MG63 (cell line): ENCODE measurements around the gene MIA2. TPM values are rescaled to one million over a fixed set of nuclear protein-coding genes. Genes with fewer than 3 reads are reported as not detected.

ENCODE experiments used
- DNase-seq: peaks from one replicate; pipeline ENCODE4 v3.0.0-alpha.2; 2020
- H3K27me3 ChIP-seq: fragments of 250-450 bp; sonication (Bioruptor Pico); 2 replicates; pipeline ENCODE4 v1.5.1; 2020; ENCODE audit warnings: mild to moderate bottlenecking, moderate library complexity
- H3K36me3 ChIP-seq: fragments of 250-450 bp; sonication (Bioruptor Pico); 2 replicates; pipeline ENCODE4 v1.5.1; 2020; ENCODE audit warnings: mild to moderate bottlenecking, moderate library complexity
- H3K4me3 ChIP-seq: fragments of 250-450 bp; sonication (Bioruptor Pico); 2 replicates; pipeline ENCODE4 v1.5.1; 2020; ENCODE audit warnings: mild to moderate bottlenecking, moderate library complexity
- H3K9me3 ChIP-seq: fragments of 250-450 bp; sonication (Bioruptor Pico); 2 replicates; pipeline ENCODE4 v1.5.1; 2020; ENCODE audit warnings: mild to moderate bottlenecking, moderate library complexity
- total RNA-seq: library from RNA; depleted of rRNA; stranded (reverse); fragments of >200 nt; shearing (Covaris generic); gene quantifications from 2 replicates; pipeline ENCODE4 v1.2.3, GENCODE V29; 2014; ENCODE audit warnings: low replicate concordance

MIA2 gene
- total RNA-seq, 1 experiment from 2014 or later, result 6.3 TPM

DNA sequence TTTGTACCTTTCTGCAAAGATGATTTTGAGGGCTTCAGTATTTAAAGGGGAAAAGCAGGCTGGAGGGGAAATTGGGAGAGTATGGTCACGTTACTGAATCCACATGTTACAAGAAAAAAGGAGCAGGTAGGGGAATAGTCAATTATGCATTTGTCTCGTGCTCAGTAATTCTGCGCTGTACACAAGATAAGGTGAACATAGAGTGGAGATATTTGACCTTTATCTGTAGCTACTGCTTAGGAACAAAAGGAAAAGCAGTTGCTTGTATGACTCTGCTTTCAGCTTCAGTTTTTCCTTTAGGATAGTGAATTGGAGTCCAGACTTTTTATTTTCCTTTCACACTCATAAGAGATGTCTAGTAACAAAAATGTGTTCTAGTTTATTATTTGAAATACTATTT is 148.7 kb downstream of the MIA2 start:
- H3K9me3 ChIP-seq, result no peaks in the 10 kb centered on the region
- DNase-seq, result no peak
- no peaks in the 10 kb centered on the region for H3K27me3 ChIP-seq
- H3K36me3 ChIP-seq, result no peaks in the 10 kb centered on the region
- no peak overlapping the region for H3K4me3 ChIP-seq

DNA sequence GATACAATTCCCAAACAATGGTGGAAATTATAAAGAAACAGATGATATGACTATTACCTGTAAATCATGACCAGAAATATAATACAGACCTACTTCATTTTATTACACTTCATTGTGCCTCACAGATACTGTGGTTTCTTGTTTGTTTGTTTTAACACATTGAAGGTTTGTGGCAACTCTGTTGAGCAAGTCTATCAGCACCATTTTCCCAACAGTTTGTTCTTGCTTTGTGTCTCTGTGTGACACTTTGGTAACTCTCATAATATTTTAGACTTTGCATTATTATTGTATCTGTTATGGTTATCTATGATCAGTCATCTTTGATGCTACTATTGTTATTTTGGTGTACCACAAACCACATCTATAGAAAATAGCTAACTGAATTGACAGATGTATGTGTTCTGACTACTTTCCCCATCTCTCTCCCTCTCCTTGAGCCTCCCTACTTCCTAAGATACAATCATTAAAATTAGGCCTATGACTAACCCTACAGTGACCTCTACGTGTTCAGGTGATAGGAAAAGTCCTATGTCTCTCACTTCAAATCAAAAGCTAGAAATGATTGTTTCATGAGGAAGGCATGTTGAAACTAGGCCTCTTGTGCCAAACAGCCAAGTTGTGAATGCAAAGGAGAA is 149.4 kb downstream of the MIA2 start:
- DNase-seq, result no peak
- Histone ChIP-seq H3K36me3 (no peaks in the 10 kb centered on the region), H3K27me3 (no peaks in the 10 kb centered on the region), H3K4me3 (no peak overlapping the region), H3K9me3 (no peaks in the 10 kb centered on the region)

DNA sequence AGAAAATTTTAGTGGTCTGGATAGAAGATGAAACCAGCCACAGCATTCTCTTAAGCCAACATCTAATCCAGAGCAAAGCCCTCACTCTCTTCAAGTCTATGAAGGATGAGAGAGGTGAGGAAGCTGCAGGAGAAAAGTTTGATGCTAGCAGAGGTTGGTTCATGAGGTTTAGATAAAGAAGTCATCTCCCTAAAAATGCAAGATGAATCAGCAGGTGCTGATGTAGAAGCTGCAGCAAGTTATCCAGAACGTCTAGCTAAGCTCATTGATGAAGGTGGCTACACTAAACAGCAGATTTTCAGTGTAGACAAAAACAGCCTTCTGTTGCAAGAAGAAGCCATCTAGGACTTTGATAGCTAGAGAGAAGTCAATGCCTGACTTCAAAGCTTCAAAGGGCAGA is 150.0 kb downstream of the MIA2 start:
- Histone ChIP-seq H3K4me3 (no peak overlapping the region), H3K9me3 (no peaks in the 10 kb centered on the region), H3K27me3 (no peaks in the 10 kb centered on the region), H3K36me3 (no peaks in the 10 kb centered on the region)
- DNase-seq, result no peak

DNA sequence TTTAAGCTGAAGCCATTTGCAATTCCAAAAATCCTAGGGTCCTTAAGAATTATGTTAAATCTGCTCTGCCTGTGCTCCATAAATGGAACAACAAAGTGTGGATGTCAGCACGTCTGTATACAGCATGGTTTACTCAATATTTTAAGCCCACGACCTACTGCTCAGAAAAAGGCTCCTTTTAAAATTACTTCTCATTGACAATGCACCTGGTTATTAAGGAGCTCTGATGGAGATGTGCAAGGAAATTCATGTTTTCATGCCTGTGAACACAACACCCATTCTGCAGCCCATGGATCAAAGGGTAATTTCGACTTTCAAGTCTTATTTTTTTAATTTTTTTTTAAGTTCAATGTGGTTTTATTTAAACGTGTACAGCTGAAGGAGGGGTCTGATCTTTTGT is 150.5 kb downstream of the MIA2 start:
- Histone ChIP-seq H3K4me3 (no peak overlapping the region), H3K27me3 (no peaks in the 10 kb centered on the region), H3K36me3 (no peaks in the 10 kb centered on the region), H3K9me3 (no peaks in the 10 kb centered on the region)
- no peak for DNase-seq

DNA sequence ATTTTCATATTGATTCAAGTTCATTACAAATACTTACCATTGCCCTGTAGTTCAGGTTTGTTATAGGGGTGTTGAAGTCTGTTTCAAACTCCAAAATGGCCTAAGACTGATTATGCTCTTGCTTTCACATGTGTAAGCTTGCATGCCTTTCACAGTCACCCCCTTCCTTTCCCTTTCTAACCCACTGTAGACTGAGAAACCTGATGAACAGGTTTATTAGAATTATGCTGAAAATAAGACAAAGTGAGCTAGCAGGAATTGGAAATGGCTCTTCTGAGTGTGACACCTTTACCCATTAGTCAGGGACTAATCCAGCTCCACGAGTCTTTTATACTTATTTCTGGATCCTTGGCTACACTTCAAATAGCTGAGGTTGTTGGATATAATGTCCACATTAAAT is 159.6 kb downstream of the MIA2 start:
- Histone ChIP-seq H3K36me3 (no peaks in the 10 kb centered on the region; the same call in 1 of the 2 replicates), H3K9me3 (no peaks in the 10 kb centered on the region), H3K27me3 (no peaks in the 10 kb centered on the region), H3K4me3 (no peak overlapping the region)
- DNase-seq, result no peak

DNA sequence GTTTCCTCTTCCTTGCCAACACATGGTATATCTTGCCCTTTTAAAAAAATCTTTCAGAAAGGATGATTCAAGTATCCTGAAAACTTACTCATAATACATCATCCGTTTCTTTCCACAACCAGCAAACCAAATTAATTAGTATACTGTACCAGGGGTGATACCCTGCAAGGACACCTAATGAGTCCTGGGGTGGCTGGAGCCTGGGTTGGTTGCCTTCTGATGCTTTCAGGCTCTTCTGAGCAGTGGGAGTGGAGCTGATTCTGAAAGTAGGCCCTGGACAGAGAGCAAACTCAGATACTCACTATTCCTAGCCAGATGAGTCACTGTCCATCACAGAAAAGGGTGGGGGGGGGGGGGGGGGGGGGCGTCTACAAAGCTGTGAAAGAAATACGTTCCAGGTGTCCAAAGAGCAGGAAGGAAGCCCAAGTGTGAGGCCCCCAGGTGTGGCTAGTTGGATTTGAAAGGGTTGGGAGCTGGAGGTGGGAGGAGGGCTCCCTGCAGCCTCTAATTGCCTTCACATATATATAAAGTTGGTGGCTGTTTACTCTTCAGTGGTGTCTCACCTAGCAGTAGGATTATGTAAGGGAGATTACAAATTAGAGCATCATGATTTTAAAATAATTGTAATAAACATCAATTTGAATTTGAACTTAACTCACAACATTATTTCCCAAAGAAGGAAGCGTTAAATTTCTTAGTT is 162.0 kb downstream of the MIA2 start:
- Histone ChIP-seq H3K9me3 (no peaks in the 10 kb centered on the region), H3K27me3 (no peaks in the 10 kb centered on the region), H3K36me3 (no peaks in the 10 kb centered on the region; the same call in 1 of the 2 replicates), H3K4me3 (no peak overlapping the region)
- DNase-seq, result no peak

DNA sequence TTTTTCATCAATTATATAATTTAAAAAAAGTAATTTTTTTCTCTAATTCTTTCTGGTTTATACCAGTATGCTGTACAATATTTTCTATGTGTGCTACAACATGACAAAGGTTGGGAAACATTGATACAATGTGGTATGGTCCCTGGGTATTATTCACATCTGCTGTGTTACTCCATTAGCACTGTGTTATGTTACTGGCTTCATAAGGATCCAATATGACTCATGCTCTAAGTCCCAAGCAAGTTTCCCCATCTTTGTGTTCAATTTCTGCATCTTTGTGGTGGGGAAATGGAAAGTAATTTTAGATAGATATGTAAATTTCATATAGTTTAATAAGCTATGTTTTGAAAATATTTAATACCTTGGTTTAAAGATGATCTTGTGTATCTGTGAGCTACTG is 162.7 kb downstream of the MIA2 start:
- H3K27me3 ChIP-seq, result no peaks in the 10 kb centered on the region
- H3K4me3 ChIP-seq, result no peak overlapping the region
- H3K36me3 ChIP-seq, result no peaks in the 10 kb centered on the region; the same call in 1 of the 2 replicates
- no peaks in the 10 kb centered on the region for H3K9me3 ChIP-seq
- DNase-seq, result no peak

DNA sequence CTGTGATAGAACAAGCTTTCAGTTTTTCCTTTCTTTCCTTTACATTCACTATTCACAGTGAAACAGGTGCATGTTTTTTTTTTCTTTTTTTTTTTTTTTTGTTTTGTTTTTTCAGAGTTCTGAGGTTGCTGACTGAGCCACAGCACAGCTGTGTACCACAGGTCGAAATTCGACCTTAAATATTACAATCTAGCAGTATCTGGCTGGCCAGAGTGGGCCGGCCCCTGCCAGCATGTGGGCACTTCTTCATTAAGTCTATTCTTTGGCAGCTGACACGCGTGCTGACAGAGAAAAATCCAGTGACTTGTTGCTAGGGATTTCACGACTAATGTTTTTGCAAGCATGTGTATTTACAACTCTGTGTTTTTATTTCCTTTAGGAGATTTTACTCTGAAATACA is 164.7 kb downstream of the MIA2 start:
- Histone ChIP-seq H3K27me3 (no peaks in the 10 kb centered on the region), H3K4me3 (no peak overlapping the region), H3K36me3 (no peaks in the 10 kb centered on the region; the same call in 1 of the 2 replicates), H3K9me3 (no peaks in the 10 kb centered on the region)
- DNase-seq, result no peak

DNA sequence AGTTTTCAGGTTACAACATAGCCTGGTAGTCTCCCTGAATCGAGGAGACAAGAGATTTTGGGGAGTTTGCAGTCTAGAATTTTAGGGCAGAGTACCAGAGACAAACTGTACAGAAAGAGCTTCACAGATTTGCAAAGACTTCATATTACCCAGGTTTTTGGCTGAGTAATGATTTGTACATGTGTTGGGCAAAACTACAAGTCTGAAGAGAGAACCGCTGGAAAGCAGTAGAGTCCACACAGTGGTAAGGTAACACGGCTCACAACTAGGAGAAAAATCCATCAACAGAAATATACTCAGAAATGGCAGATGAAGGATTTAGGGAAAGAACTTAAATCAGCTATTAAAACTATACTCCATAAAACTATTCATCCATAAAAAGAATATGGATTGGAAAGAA is 172.8 kb downstream of the MIA2 start:
- Histone ChIP-seq H3K4me3 (no peak overlapping the region), H3K36me3 (no peaks in the 10 kb centered on the region), H3K27me3 (no peaks in the 10 kb centered on the region), H3K9me3 (no peaks in the 10 kb centered on the region)
- DNase-seq, result no peak

DNA sequence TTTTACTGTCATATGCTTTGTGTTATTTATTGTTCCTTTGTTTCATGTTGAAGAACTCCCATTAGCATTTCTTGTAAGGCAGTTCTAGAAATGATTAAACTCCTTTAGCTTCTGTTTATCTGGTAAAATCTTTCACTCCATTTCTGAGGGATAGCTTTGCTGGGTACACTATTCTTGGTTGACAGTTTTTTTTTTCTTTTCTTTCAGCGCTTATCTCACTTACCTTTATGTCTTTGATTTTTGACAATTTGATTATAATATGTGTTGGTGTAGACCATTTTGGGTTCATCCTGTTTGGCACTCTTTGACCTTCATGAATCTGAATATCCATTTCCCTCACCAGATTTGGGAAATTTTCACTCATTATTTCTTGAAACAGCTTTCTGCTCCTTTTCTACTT is 182.4 kb downstream of the MIA2 start:
- Histone ChIP-seq H3K9me3 (peaks cover 4% of the 10 kb centered on the region; the same call in 1 of the 2 replicates), H3K4me3 (no peak overlapping the region), H3K27me3 (no peaks in the 10 kb centered on the region), H3K36me3 (0 out of 2 replicates have a peak, but pooled peaks cover 2% of the 10 kb centered on the region)
- no peak for DNase-seq

DNA sequence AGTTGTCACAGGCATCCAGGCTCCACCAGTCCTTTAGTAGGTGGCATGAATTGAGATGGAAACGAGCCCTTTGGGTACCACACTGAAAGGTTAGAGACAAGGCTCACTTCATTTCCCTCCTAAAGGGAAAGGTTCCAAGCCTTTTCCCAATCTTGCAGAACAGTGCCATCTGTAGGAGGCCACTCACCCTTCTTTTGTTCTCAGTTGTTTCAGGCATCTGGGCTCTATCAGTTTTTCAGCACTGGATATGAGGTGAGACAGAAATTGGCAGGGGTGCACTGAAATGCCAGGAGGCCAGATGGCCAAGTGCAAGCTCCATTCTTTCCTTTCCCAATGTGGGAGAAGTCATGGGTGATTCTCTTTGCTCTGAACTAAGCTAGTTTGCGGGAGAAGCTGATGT is 183.3 kb downstream of the MIA2 start:
- Histone ChIP-seq H3K27me3 (no peaks in the 10 kb centered on the region), H3K4me3 (no peak overlapping the region), H3K36me3 (0 out of 2 replicates have a peak, but pooled peaks cover under 1% of the 10 kb centered on the region), H3K9me3 (peaks cover 4% of the 10 kb centered on the region; the same call in 1 of the 2 replicates)
- no peak for DNase-seq

DNA sequence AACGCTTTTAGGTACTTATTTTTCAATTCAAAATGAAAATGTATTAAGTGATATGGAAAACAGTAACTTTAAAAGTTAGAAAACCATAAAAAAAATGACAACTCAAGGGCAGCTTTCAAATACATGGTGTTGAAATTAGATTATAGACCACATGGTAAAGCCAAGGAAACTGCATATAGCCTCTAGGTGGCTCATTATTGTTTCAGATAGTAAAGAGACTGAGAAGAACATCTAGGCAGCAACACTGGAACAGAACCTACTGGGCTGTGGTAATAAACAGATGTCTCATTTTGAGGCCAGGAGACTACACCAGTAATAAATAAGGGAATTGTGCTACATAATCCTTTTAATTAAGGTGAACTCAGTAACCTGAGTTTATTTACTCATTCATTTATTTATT is 185.6 kb downstream of the MIA2 start:
- no peak for DNase-seq
- H3K36me3 ChIP-seq, result no peaks in the 10 kb centered on the region
- no peak overlapping the region for H3K4me3 ChIP-seq
- no peaks in the 10 kb centered on the region for H3K27me3 ChIP-seq
- H3K9me3 ChIP-seq, result peaks cover 2% of the 10 kb centered on the region; the same call in 1 of the 2 replicates

DNA sequence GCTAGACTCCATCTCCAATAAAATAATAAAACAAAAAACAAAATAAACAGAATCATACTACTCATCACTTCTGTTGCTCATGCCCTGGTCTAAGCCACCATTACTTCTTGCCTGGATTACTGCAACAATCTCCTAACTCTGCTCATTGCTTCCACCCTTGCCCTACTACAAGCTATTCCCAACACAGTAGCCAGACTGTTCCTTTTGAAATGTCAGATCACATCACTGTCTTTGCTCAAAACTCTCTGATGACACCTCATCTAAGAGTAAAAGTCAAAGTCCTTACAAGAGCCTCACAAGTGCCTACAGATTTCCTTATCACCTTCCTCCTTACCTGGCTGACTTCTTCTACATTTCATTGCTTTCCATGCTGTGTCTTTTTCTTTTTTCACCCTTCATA is 188.5 kb downstream of the MIA2 start:
- no peak overlapping the region for H3K4me3 ChIP-seq
- no peaks in the 10 kb centered on the region for H3K36me3 ChIP-seq
- H3K27me3 ChIP-seq, result no peaks in the 10 kb centered on the region
- H3K9me3 ChIP-seq, result no peaks in the 10 kb centered on the region
- DNase-seq, result no peak

DNA sequence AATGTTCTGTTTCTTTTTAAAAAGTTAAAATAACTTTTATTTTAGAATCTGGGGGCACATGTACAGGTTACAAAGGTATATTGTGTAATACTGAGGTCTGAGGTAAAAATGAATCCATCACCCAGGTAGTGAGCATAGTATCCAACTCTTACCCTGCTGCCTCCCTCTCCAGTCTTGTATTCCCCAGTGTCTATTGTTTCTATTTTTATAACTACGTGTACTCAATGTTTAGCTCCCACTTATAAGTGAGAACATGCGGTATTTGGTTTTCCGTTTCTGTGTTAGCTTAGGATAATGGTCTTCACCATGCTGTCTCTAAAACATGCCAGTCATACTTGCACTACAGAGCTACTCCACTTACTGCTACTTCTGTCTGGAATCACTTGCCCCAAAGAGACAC is 190.1 kb downstream of the MIA2 start:
- no peaks in the 10 kb centered on the region for H3K27me3 ChIP-seq
- no peak for DNase-seq
- H3K36me3 ChIP-seq, result no peaks in the 10 kb centered on the region
- no peaks in the 10 kb centered on the region for H3K9me3 ChIP-seq
- no peak overlapping the region for H3K4me3 ChIP-seq

DNA sequence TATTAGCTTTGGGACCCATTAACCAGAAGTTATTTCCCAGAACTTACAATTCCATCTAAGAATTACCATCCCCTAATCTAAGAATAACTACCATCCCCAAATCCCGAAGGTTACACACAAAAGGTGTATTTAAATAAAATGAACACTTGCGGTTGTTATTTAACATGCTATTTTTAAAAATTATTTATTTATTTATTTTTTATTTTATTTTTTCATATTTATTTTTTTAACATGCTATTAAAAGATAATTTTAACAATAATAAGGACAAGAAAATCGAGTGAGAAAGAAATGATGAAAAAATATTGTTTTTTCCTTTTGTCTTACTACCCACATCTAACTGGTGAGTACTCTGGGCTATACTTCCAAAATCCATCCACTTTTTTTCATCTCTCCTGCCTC is 192.2 kb downstream of the MIA2 start:
- Histone ChIP-seq H3K4me3 (no peak overlapping the region), H3K27me3 (no peaks in the 10 kb centered on the region), H3K9me3 (no peaks in the 10 kb centered on the region), H3K36me3 (no peaks in the 10 kb centered on the region)
- no peak for DNase-seq

DNA sequence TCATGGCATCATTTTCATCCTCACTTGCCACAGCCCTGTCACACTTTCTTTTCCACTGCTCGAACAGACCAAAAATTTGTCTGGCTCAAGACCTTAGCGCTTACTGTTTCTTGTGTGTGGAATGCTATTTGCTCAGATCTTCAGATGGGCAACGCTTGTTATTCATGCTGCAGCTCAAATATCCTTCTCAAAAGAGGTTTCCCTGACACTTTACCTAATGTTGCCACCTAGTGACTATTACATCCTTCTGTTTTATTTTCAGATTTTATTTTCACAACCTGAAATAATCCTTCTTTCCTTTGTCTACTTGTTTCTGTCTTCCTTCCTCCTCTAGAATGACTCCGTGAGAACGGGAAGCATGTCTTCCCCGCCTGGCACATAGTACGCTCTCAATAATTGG is 192.9 kb downstream of the MIA2 start:
- DNase-seq, result no peak
- Histone ChIP-seq H3K27me3 (no peaks in the 10 kb centered on the region), H3K36me3 (no peaks in the 10 kb centered on the region), H3K4me3 (no peak overlapping the region), H3K9me3 (no peaks in the 10 kb centered on the region)

DNA sequence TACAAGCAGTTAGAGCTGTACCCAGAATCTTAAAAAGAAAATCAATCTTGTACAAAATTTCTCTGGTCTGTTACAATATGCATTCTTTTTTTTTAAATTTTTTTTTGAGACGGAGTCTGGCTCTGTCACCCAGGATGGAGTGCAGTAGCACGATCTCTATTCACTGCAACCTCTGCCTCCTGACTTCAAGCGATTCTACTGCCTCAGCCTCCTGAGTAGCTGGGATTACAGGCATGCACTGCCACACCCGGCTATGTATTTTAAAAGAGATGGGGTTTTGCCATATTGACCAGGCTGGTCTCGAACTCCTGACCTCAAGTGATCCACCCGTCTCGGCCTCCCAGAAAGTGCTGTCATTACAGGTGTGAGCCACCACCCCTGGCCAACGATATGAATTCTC is 194.4 kb downstream of the MIA2 start:
- H3K27me3 ChIP-seq, result no peaks in the 10 kb centered on the region
- no peak for DNase-seq
- no peaks in the 10 kb centered on the region for H3K36me3 ChIP-seq
- no peak overlapping the region for H3K4me3 ChIP-seq
- H3K9me3 ChIP-seq, result no peaks in the 10 kb centered on the region

DNA sequence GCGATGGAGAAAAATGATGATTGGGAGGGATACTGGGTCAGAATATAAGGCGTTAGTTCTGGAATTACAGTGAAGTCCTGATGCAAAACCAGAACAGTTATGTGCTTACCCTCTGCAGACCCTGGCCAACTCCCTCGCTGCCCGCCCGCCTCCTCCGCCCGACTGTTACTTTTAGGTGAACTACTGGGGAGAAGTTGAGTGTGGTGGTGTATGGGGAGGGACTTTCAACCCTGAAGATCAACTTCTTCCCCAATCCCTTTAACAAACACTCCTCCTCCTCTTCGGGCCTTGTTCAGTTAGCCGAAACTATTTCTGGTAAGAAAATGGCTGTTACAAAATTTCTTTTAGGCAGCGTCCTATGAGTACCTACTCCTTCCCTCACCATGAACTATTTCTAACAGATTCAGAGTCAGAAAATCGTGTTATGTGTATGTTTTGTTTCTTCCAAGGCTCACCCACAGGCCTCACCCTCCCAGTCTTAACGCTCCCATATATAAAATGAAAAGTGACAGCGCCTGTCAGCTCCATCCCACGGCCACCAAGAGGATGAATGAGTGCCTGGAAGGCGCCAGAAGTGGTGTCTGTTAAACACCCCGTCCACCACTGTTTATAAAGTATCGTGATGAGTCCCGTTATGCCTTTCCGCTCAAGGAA is 197.2 kb downstream of the MIA2 start:
- Histone ChIP-seq H3K9me3 (no peaks in the 10 kb centered on the region), H3K36me3 (no peaks in the 10 kb centered on the region), H3K4me3 (peak overlapping the region; percentile 87), H3K27me3 (no peaks in the 10 kb centered on the region; the same call in 1 of the 2 replicates)
- DNase-seq, result no peak
